ENCODE results near the gene NPIPB6. TPM values are rescaled to one million over a fixed set of nuclear protein-coding genes. Genes with fewer than 3 reads are reported as not detected.

NPIPB6 gene
- total and polyA plus RNA-seq, 8 donors: 0.76 to 4.7 (median 2.2) TPM

GRCh38 chr16:28319476-28320022, 43.8 kb downstream of the NPIPB6 start:
- no peak overlapping the region for H3K27ac ChIP-seq
- no peak overlapping the region for H3K4me3 ChIP-seq
- intact Hi-C loops (cut with DNase I): no loop called here
- TF ChIP-seq CTCF (IDR thresholded peaks at IDR 0.05): no peak
- no peaks in the 10 kb centered on the region for H3K27me3 ChIP-seq
- H3K36me3 ChIP-seq: no peaks in the 10 kb centered on the region
- no peaks in the 10 kb centered on the region for H3K4me1 ChIP-seq
- no peak for ATAC-seq
- no peaks in the 10 kb centered on the region for H3K9me3 ChIP-seq
- DNase-seq: no peak

DNA sequence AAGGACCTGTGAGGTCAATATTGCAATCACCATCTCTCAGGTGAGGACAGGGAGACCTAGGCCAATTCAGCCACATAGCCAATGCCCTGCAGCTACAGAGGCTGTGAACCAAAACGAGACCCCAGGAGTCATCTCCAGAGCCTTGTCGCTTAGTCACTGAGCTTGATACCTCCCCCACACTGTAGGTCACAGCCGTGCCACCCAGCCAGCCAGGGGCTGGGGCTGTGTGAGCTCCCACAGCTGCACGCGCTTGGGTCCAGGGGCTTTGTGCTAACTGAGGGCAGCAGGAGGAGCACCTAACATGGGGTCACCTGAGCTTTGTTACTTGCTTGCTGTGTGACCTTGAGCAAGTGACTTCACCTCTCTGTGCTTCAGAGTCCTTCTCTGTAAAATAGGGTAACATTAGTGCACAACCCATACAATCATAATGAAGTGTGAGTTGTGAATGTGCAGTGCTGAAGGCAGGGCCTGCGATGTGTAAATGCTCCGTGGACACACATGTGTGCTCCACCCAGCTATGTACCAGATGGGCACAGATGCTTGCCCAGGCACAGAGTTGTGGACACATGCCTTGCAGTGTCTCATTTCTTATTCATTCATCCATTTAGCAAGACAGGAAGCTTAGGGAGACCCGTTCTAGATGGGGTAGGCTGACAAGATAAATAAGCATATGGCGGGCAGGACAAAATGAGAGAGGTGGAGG, 45.1 kb downstream of the NPIPB6 start:
- no peaks in the 10 kb centered on the region for H3K9me3 ChIP-seq
- intact Hi-C loops (cut with DNase I): no loop called here
- no peak overlapping the region for H3K4me3 ChIP-seq
- DNase-seq (no peak), ATAC-seq (no peak)
- H3K27ac ChIP-seq: no peak overlapping the region
- TF ChIP-seq CTCF (IDR thresholded peaks at IDR 0.05): no peak
- H3K4me1 ChIP-seq: no peaks in the 10 kb centered on the region
- H3K27me3 ChIP-seq: no peaks in the 10 kb centered on the region
- H3K36me3 ChIP-seq: no peaks in the 10 kb centered on the region

DNA sequence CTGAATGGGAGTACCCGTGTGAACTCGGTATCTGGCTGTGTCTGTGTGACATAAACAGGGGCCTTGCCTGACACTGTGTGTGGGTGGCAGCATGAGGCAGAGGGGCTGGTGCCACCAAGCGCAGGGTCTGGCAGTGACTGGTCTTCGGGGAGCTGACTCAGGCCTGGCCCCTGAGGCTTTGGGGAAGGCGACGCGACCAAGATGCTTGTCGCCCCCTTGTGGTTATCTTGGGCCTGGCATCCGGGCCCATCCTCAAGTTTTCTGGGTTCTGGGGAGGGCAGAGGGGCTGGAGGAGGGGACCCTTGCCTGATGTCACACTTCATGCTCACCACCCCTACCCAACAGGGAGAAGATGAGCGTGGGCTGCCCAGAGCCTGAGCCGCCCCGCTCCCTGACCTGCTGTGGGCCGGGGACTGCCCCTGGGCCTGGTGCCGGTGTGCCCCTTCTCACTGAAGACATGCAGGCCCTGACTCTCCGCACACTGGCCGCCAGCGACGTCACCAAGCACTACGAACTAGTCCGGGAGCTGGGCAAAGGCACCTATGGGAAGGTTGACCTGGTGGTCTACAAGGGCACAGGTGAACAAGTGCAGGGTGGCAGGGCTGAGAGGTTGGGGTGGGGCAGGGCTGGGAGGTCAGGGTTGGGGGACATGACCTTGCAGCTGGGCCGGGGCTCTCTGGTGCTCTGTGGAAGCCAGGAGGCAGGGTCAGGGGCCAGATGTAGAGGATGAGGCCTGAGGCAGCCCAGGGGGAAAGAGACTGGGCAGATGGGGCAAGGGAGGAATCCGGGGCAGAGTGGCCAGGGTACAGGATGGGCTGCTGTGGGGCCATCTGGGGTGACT, 46.0 kb downstream of the NPIPB6 start:
- no peak overlapping the region for H3K4me3 ChIP-seq
- H3K4me1 ChIP-seq: no peaks in the 10 kb centered on the region
- ATAC-seq (peak; percentile 83), DNase-seq (peak in 2 of 4 donors; percentile 51 to 84)
- no peaks in the 10 kb centered on the region for H3K9me3 ChIP-seq
- H3K27ac ChIP-seq: no peak overlapping the region
- intact Hi-C loops (cut with DNase I): no loop called here
- no peaks in the 10 kb centered on the region for H3K27me3 ChIP-seq
- TF ChIP-seq CTCF (IDR thresholded peaks at IDR 0.05): peak; percentile 83 to 85
- H3K36me3 ChIP-seq: no peaks in the 10 kb centered on the region

DNA sequence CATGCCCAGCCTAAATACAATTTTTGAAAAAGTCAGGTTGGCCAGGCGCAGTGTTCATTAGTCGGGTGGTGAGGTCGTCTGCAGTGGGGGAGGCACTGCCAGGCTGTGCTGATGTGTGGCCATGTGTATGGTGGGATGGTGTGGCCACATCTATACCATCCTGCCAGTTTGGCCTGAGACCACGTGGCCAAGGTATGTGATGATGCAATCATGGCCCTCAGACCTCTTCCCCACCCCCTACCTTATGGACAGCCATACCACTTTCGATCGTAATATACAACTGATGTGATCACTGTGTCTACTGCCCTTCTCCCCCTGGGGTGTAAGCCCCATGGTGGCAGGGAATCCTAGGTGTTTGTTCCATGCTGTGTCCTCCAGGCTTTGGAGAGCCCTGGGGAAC, 47.3 kb downstream of the NPIPB6 start:
- Histone ChIP-seq H3K4me3 (no peak overlapping the region), H3K9me3 (no peaks in the 10 kb centered on the region), H3K36me3 (no peaks in the 10 kb centered on the region), H3K4me1 (no peaks in the 10 kb centered on the region), H3K27ac (no peak overlapping the region), H3K27me3 (no peaks in the 10 kb centered on the region)
- intact Hi-C loops (cut with DNase I): no loop called here
- DNase-seq (no peak), ATAC-seq (no peak)
- no peak for TF ChIP-seq CTCF (IDR thresholded peaks at IDR 0.05)

GRCh38 chr16:28313587-28313986, 49.7 kb downstream of the NPIPB6 start:
- DNase-seq: no peak
- intact Hi-C loops (cut with DNase I): no loop called here
- Histone ChIP-seq H3K9me3 (no peaks in the 10 kb centered on the region), H3K4me3 (no peak overlapping the region), H3K36me3 (no peaks in the 10 kb centered on the region), H3K27me3 (no peaks in the 10 kb centered on the region), H3K27ac (no peak overlapping the region), H3K4me1 (no peaks in the 10 kb centered on the region)
- ATAC-seq: no peak
- TF ChIP-seq CTCF (IDR thresholded peaks at IDR 0.05): no peak
